Uterus (tissue), 4 donors: ENCODE results near the gene PRKG1. TPM values are rescaled to one million over a fixed set of nuclear protein-coding genes. Genes with fewer than 3 reads are reported as not detected.
A peak's percentile ranks its signal among the peaks of the same experiment; 100 is the strongest.

Source experiments
- DNase-seq, 2 donors: peaks; one replicate each; pipeline ENCODE4 v3.0.0-alpha.2; 2019 to 2020
- H3K27ac ChIP-seq, 2 donors: fragments of 200-600 bp; sonication (generic); 1 replicate in 1 of 2; 2 replicates in 1 of 2; pipeline ENCODE4 v1.5.1; 2016 to 2018
- H3K27me3 ChIP-seq, 2 donors: fragments of 200-600 bp; sonication (generic); one replicate each; pipeline ENCODE4 v1.5.1; 2018 to 2019; ENCODE audit warnings: control low read depth in 1 of 2
- H3K36me3 ChIP-seq, 2 donors: fragments of 200-600 bp; sonication (generic); one replicate each; pipeline ENCODE4 v1.5.1; 2019; ENCODE audit warnings: control low read depth in 1 of 2
- H3K4me1 ChIP-seq, 2 donors: fragments of 200-600 bp; sonication (generic); one replicate each; pipeline ENCODE4 v1.5.1; 2018 to 2019; ENCODE audit warnings: control low read depth in 1 of 2
- H3K4me3 ChIP-seq, 2 donors: fragments of 200-600 bp; sonication (generic); 1 replicate in 1 of 2; 2 replicates in 1 of 2; pipeline ENCODE4 v1.5.1; 2018 to 2019; ENCODE audit warnings: mild to moderate bottlenecking in 1 of 2
- H3K9me3 ChIP-seq, 2 donors: fragments of 200-600 bp; sonication (generic); one replicate each; pipeline ENCODE4 v1.5.1; 2019; ENCODE audit warnings: control low read depth in 1 of 2
- POLR2A ChIP-seq, 2 donors: fragments of 450-650 bp; IDR thresholded peaks; one replicate each; pipeline ENCODE4 v1.6.1; 2016; ENCODE audit warnings: antibody characterized with exemption in 2 of 2, mild to moderate bottlenecking in 1 of 2, moderate library complexity in 1 of 2
- intact Hi-C: fragments of 100-400 bp; cut with DNase I; formaldehyde crosslinking; loops from one replicate; pipeline ENCODE4 v1.15.1; 2023; ENCODE audit warnings: low total_unique reads
- total RNA-seq, 4 donors: library from RNA; depleted of rRNA in 3 of 4; stranded (reverse); fragments of >200 nt in 3 of 4; gene quantifications; one replicate each; pipeline versions ENCODE4 v1.1.0 to v1.2.4, GENCODE V29; 2014 to 2023
- TF ChIP-seq, protein P1 (sequence below), 4 experiments: fragments of 200-600 bp in 2 of 4; fragments of 450-650 bp in 2 of 4; sonication (generic) in 2 of 4; IDR thresholded peaks; one replicate each; pipeline ENCODE4 v1.5.1; 2016 to 2019; ENCODE audit warnings: antibody characterized with exemption in 4 of 4, mild to moderate bottlenecking in 2 of 4, moderate library complexity in 1 of 4
- donor health status: DM: yes; HTN: yes; CAD: no.

The PRKG1 gene
- total RNA-seq, 4 donors from 2014 or later: 32.4 to 136 (median 69.6) TPM

DNA sequence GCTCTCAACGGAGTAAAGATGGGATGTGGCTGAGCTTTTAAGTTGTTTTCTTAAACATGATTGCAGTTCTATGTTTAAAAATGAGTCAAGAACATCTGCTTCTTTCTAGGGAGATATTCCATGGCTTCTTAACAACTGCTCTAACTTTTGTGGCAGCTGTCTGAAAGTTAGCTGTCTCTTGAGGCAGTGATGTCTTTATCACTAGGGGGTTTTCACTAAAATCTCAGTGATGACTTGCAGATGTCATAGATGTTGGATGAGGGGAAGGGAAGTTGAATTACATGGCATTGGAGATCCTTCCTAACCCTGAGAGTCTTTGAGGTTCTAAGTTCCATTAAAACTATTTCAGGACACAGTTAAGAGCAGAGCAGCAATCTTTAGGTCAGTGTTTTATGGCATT lies 43.5 kb downstream of the PRKG1 start:
- no peak for DNase-seq
- TF ChIP-seq POLR2A (IDR thresholded peaks at IDR 0.05): no peak
- no peak overlapping the region for H3K4me3 ChIP-seq
- peak overlapping the region; percentile 15 to 23 for H3K27ac ChIP-seq
- H3K36me3 ChIP-seq: no peaks in the 10 kb centered on the region
- intact Hi-C loops: no loop called here
- H3K27me3 ChIP-seq: no peaks in the 10 kb centered on the region
- H3K4me1 ChIP-seq: no peaks in the 10 kb centered on the region
- H3K9me3 ChIP-seq: no peaks in the 10 kb centered on the region

GRCh38 chr10:51119441-51119840 lies 45.2 kb downstream of the PRKG1 start:
- no peak overlapping the region for H3K27ac ChIP-seq
- no peaks in the 10 kb centered on the region for H3K9me3 ChIP-seq
- no peaks in the 10 kb centered on the region for H3K27me3 ChIP-seq
- intact Hi-C loops: no loop called here
- no peaks in the 10 kb centered on the region for H3K4me1 ChIP-seq
- TF ChIP-seq POLR2A (IDR thresholded peaks at IDR 0.05): no peak
- TF ChIP-seq, protein P1, sequence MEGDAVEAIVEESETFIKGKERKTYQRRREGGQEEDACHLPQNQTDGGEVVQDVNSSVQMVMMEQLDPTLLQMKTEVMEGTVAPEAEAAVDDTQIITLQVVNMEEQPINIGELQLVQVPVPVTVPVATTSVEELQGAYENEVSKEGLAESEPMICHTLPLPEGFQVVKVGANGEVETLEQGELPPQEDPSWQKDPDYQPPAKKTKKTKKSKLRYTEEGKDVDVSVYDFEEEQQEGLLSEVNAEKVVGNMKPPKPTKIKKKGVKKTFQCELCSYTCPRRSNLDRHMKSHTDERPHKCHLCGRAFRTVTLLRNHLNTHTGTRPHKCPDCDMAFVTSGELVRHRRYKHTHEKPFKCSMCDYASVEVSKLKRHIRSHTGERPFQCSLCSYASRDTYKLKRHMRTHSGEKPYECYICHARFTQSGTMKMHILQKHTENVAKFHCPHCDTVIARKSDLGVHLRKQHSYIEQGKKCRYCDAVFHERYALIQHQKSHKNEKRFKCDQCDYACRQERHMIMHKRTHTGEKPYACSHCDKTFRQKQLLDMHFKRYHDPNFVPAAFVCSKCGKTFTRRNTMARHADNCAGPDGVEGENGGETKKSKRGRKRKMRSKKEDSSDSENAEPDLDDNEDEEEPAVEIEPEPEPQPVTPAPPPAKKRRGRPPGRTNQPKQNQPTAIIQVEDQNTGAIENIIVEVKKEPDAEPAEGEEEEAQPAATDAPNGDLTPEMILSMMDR (IDR thresholded peaks at IDR 0.05): no peak
- H3K36me3 ChIP-seq: no peaks in the 10 kb centered on the region
- no peak overlapping the region for H3K4me3 ChIP-seq
- DNase-seq: no peak

GRCh38 chr10:51121861-51122260 lies 47.6 kb downstream of the PRKG1 start:
- no peaks in the 10 kb centered on the region for H3K9me3 ChIP-seq
- no peak for TF ChIP-seq POLR2A (IDR thresholded peaks at IDR 0.05)
- TF ChIP-seq, protein P1 (IDR thresholded peaks at IDR 0.05): no peak
- no peaks in the 10 kb centered on the region for H3K36me3 ChIP-seq
- H3K27me3 ChIP-seq: no peaks in the 10 kb centered on the region
- H3K27ac ChIP-seq: no peak overlapping the region
- H3K4me1 ChIP-seq: no peaks in the 10 kb centered on the region
- no peak overlapping the region for H3K4me3 ChIP-seq
- no peak for DNase-seq
- intact Hi-C loops: no loop called here

DNA sequence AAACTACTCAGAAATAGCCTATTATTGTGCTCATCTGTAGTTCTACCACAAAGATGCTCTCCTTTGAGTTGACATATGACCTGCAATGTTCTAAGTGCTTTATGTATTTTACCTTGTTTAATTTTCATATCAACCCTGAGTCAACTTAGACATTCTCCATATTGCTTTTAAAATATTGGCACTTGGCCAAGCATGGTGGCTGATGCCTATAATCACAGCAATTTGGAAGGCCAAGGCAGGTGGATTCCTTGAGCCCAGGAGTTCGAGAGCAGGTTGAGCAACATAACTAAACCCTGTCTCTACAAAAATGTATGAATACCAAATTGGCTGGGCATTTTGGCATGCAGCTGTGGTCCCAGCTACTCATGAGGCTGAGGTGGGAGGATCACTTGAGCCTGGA lies 50.6 kb downstream of the PRKG1 start:
- TF ChIP-seq, protein P1 (IDR thresholded peaks at IDR 0.05): no peak
- TF ChIP-seq POLR2A (IDR thresholded peaks at IDR 0.05): no peak
- intact Hi-C loops: no loop called here
- Histone ChIP-seq H3K4me3 (no peak overlapping the region), H3K27me3 (no peaks in the 10 kb centered on the region), H3K4me1 (no peaks in the 10 kb centered on the region), H3K9me3 (no peaks in the 10 kb centered on the region), H3K27ac (no peak overlapping the region), H3K36me3 (no peaks in the 10 kb centered on the region)
- no peak for DNase-seq

- H3K27me3 ChIP-seq: no peaks in the 10 kb centered on the region
- no peak for DNase-seq
- TF ChIP-seq POLR2A (IDR thresholded peaks at IDR 0.05): no peak
- TF ChIP-seq, protein P1 (IDR thresholded peaks at IDR 0.05): no peak
- no peak overlapping the region for H3K27ac ChIP-seq
- no peaks in the 10 kb centered on the region for H3K4me1 ChIP-seq
- intact Hi-C loops: no loop called here
- H3K36me3 ChIP-seq: no peaks in the 10 kb centered on the region
- H3K9me3 ChIP-seq: no peaks in the 10 kb centered on the region
- no peak overlapping the region for H3K4me3 ChIP-seq
Measured at GRCh38 chr10:51125518-51125917, 51.2 kb downstream of the PRKG1 start.

GRCh38 chr10:51129946-51130544 lies 55.8 kb downstream of the PRKG1 start:
- H3K4me3 ChIP-seq: no peak overlapping the region
- H3K9me3 ChIP-seq: no peaks in the 10 kb centered on the region
- intact Hi-C loops: no loop called here
- TF ChIP-seq POLR2A (IDR thresholded peaks at IDR 0.05): no peak
- TF ChIP-seq, protein P1 (IDR thresholded peaks at IDR 0.05): no peak
- no peaks in the 10 kb centered on the region for H3K27me3 ChIP-seq
- H3K4me1 ChIP-seq: no peaks in the 10 kb centered on the region
- DNase-seq: no peak
- H3K36me3 ChIP-seq: no peaks in the 10 kb centered on the region
- no peak overlapping the region for H3K27ac ChIP-seq
